C1 segment of cervical spinal cord (tissue), 14 donors: ENCODE measurements around the gene CREB5.

Experiments
- DNase-seq, 14 donors: peaks; one replicate each; lab custom pipeline; 2025; lab: John Stamatoyannopoulos, UW

CREB5 gene

GRCh38 chr7:28744951-28745350 lies 332.6 kb downstream of the CREB5 start:
- no peak for DNase-seq

- DNase-seq: no peak
Measured at GRCh38 chr7:28745351-28745750, 333.0 kb downstream of the CREB5 start.

DNA sequence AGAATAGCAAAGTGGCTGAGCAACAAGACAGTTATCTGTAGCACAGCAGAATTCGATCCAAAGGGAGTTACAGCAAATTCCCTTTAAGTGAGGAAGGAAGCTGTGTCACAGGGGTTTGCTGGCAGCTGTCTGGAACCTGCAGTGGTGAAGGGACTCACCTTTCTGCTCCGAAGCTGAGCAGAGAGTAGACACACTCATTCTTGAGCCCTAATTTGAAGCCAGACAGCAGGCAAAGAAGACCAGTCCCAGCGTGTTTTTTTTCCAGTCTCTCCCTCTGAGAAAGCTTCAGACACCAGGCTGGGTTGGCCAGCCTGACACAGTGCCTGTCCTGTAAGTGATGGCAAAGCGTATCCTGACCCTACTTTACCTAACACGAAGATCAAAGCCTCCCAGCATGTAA lies 335.1 kb downstream of the CREB5 start:
- no peak for DNase-seq

GRCh38 chr7:28747854-28748253 lies 335.5 kb downstream of the CREB5 start:
- no peak for DNase-seq

DNA sequence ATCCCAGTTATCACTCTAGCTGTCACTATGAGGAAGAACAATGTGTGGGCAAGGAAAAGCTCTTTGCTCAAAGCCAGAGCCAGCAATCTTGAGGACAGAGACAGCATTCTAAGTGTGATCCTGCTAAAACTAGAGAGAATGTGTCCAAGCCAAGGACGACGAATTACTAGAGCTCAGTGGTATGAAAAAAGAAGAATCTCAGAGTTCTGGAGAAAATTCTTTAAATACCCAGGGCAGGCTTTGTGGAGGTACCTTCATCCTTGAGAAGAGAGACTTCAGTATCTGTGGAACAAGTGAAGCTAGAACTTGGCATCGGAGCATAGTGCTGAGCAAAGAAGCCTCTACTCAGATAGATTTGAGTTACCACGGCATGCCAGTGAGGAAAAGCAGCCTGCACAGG lies 336.0 kb downstream of the CREB5 start:
- DNase-seq: no peak

GRCh38 chr7:28748933-28749584 lies 336.7 kb downstream of the CREB5 start:
- no peak for DNase-seq

DNA sequence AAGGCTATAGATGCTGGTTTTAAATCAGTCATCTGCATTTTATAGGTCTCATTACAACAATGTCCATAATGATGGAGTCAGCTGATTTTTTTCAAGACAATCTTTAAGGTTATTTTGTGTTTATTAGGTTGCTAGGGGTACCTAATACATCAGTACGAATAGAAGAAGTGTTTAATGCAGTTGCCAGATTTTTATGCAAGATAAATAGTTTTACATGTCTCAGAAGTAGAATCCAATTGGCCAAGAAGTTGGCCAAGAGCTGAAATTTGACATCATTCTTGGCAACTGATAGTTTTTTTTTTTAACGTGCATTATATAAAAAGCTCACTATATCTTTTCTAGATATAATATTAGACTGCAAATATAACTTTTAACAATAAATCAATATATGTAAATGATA lies 337.3 kb downstream of the CREB5 start:
- DNase-seq: no peak

GRCh38 chr7:28750981-28751380 lies 338.7 kb downstream of the CREB5 start:
- DNase-seq: no peak

GRCh38 chr7:28753613-28754012 lies 341.3 kb downstream of the CREB5 start:
- DNase-seq: no peak

GRCh38 chr7:28754027-28754426 lies 341.7 kb downstream of the CREB5 start:
- peak in 12 of 14 donors; percentile 36 to 84 (median 70) for DNase-seq

GRCh38 chr7:28754447-28754846 lies 342.1 kb downstream of the CREB5 start:
- DNase-seq: no peak

DNA sequence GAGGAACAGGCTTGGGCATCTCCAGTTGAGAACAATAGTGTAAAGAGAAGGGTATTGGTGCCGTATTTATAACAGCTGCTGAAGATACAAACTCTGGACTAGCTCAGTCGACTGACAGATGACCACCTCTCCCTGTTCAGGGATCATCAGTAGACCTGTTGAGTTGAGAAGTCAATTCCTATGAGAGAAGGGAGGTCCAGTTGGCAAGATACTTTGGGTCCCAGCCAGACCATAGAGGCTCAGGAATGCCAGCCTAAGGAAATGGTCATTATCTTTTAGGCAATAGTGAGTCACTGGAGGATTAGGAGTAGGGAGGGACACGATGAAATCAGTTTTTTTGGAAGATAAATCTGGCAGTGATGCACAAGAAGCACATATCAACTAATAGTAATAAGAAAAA lies 342.9 kb downstream of the CREB5 start:
- no peak for DNase-seq

GRCh38 chr7:28758186-28758585 lies 345.9 kb downstream of the CREB5 start:
- DNase-seq: no peak

GRCh38 chr7:28759475-28759971 lies 347.2 kb downstream of the CREB5 start:
- DNase-seq: no peak

GRCh38 chr7:28761505-28761904 lies 349.2 kb downstream of the CREB5 start:
- no peak for DNase-seq

DNA sequence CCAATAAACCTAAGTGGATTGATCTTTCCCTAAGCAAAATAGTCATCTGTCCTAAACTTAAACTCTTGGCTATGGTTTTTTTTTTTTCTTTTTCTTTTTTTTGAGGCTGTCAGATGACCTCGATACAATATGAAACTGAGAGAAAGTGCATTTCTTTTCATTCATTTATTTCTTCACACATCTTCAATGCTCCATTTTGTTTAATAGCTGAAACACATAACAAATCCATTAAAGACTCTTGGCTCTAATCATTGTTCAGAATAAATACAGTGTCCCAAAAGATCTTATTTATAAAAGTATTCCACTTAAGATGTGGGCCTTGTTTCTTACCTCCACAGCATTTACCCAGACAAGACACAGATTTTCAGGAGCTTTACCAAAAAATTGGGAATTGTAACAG lies 350.3 kb downstream of the CREB5 start:
- no peak for DNase-seq

- DNase-seq: no peak
Measured at GRCh38 chr7:28766359-28766758, 354.0 kb downstream of the CREB5 start.

- no peak for DNase-seq
Measured at GRCh38 chr7:28767356-28767755, 355.0 kb downstream of the CREB5 start.

- no peak for DNase-seq
Measured at GRCh38 chr7:28768577-28769147, 356.3 kb downstream of the CREB5 start.

GRCh38 chr7:28771906-28772622 lies 359.7 kb downstream of the CREB5 start:
- no peak for DNase-seq

DNA sequence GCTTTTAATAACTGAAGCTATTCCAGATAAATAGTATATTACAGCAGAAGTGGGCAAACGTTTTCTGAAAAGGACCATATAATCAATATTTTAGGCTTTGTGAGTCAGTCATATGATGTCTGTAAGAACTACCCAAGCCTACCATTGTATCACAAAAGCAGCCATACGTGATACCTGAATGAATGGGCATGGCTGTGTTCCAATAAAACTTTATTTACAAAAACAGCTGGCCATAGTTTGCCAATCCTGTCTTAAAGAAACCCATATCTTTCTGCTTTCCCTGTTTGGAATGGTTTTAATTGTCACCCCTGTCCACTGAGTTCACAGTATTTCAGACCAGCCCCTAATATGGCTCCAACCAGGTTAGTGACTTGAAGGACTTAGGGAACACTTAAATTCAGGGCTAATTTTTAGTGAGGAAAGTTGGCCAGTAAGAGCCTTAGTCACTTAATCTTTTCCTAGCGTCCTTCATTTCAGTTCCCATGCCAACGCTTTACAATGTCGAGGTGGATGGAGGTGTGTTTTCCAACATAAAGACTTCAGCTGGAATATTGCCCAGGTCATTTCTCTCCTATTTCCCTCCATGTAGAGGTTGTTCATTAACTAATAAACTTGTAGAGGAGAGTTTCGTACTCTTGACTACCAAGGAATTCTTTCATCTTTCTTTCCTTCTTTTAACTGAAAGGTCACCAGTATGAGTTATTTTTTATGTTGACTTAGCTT lies 361.3 kb downstream of the CREB5 start:
- no peak for DNase-seq

DNA sequence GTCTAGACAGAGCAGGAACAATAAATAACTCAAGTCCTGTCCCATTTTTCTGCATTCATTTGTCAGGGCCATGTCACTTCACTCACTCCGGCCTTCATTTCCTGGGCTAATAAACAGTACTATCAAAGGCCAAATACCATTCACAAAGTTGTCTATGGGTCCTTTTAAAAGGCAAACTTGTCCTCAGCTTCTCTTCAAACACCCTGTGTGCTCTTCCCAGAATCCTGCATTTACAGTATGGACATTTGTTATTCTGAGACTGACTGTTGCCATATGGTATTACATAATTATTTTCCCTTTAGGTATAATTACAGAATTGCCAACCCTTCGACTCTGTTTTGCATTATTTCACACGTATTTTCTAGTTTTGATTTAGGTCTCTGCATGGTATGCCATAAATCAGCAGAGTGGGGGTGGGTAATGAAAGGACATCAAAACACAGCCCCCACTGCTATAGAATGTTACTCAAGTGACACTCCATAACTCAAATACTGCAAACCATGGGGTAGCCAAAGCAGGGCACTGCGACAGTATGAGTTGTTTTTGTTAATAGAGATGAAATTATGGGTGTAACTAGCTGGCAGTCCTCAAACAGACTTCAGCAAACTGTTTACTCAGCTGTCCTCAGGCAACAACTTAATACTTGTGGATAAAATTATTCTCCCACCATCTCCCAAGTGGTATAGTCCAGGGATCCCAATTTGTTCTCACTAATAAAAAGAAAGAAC lies 362.1 kb downstream of the CREB5 start:
- no peak for DNase-seq
